Bronchial smooth muscle cell (primary cell): ENCODE measurements around the gene ZNF146. TPM values are rescaled to one million over a fixed set of nuclear protein-coding genes. Genes with fewer than 3 reads are reported as not detected.

Source experiments
- total RNA-seq: library from RNA; depleted of rRNA; stranded (reverse); fragments of >200 nt; gene quantifications from 2 replicates; pipeline ENCODE4 v1.2.1, GENCODE V29; 2014

ZNF146 gene
- total RNA-seq = 68.6 and 80.4 TPM in 2 replicates

GRCh38 chr19:36214386-36215275 is at the start of gene ZNF146, which contains the start of gene ZNF565:
Gene ZNF146 (plus strand): TSS chr19:36215106. CDS start chr19:36236441, 21,335 bp downstream.
Gene ZNF565 (minus strand): TSS chr19:36214665. CDS start chr19:36201985, 12,680 bp downstream.

Other genes with a start within 250 kb of the ZNF146 start
- 10.5 and 11.5 TPM in 2 replicates for gene SDHAF1, start 219.9 kb upstream of the ZNF146 start, total RNA-seq
- gene SYNE4, start 206.3 kb upstream of the ZNF146 start, total RNA-seq = 0.16 TPM in 1 of 2 replicates, not detected in the other
- gene ALKBH6, start 200.9 kb upstream of the ZNF146 start, total RNA-seq = 9.3 and 13.6 TPM in 2 replicates
- gene CLIP3, start 182.2 kb upstream of the ZNF146 start, total RNA-seq = 13.6 and 25.6 TPM in 2 replicates
- gene THAP8, start 160.8 kb upstream of the ZNF146 start, total RNA-seq = 0.94 and 1.7 TPM in 2 replicates
- 0.52 and 1.3 TPM in 2 replicates for gene WDR62, start 160.2 kb upstream of the ZNF146 start, total RNA-seq
- not detected in 2 replicates for gene OVOL3, start 104.0 kb upstream of the ZNF146 start, total RNA-seq
- gene POLR2I, start 100.2 kb upstream of the ZNF146 start, total RNA-seq = 98.5 and 125 TPM in 2 replicates
- gene TBCB, start 99.6 kb upstream of the ZNF146 start, total RNA-seq = 267 and 275 TPM in 2 replicates
- gene CAPNS1, start 75.0 kb upstream of the ZNF146 start, total RNA-seq = 499 and 549 TPM in 2 replicates
- 31.8 and 36.7 TPM in 2 replicates for gene COX7A1, start 62.7 kb upstream of the ZNF146 start, total RNA-seq
- gene ZNF565, start 441 bp upstream of the ZNF146 start, total RNA-seq = 5.4 and 8.6 TPM in 2 replicates
- gene ZFP14, start 164.1 kb downstream of the ZNF146 start, total RNA-seq = 5.0 and 6.0 TPM in 2 replicates
- gene ZFP82, start 203.5 kb downstream of the ZNF146 start, total RNA-seq = 5.3 and 6.1 TPM in 2 replicates